Hair follicular keratinocyte (primary cell): ENCODE results near the gene BDP1. TPM values are rescaled to one million over a fixed set of nuclear protein-coding genes. Genes with fewer than 3 reads are reported as not detected.

Experiments
- total RNA-seq: library from RNA; depleted of rRNA; stranded (reverse); fragments of >200 nt; gene quantifications from 2 replicates; pipeline ENCODE4 v1.2.3, GENCODE V29; 2015

The BDP1 gene
- total RNA-seq, result 10.5 and 11.6 TPM in 2 replicates

GRCh38 chr5:71455427-71456361 is at the start of gene BDP1:
BDP1 (plus strand) TSS chr5:71455651; CDS start chr5:71455878, 227 bp downstream.

GRCh38 chr5:71586941-71587765 is 131.7 kb downstream of the BDP1 start, which contains the start of gene MCCC2:
MCCC2 (plus strand) TSS chr5:71587340; CDS start chr5:71587426, 86 bp downstream.

Other genes with a start within 250 kb of the BDP1 start
- 39.3 and 39.6 TPM in 2 replicates for gene MCCC2, start 131.7 kb downstream of the BDP1 start, total RNA-seq